Measurements from ENCODE around the gene KCNT1. TPM values are rescaled to one million over a fixed set of nuclear protein-coding genes. Genes with fewer than 3 reads are reported as not detected.
A peak's percentile ranks its signal among the peaks of the same experiment; 100 is the strongest.

Gene KCNT1
- 10 to 100 TPM in 1 of 2 donors, 1 to 10 TPM in 1; 9.5 to 14.7 TPM for total RNA-seq
- 10 to 100 TPM; 17.8 to 24.7 TPM for polyA plus RNA-seq (ENCODE audit: insufficient read length in 2 of 2)
- long read RNA-seq, donor 1, result 0 reads
- long read RNA-seq, donor 2, result 0 reads
- long read RNA-seq, donor 3, result 0 reads
- long read RNA-seq, donor 4, result 0 reads

DNA sequence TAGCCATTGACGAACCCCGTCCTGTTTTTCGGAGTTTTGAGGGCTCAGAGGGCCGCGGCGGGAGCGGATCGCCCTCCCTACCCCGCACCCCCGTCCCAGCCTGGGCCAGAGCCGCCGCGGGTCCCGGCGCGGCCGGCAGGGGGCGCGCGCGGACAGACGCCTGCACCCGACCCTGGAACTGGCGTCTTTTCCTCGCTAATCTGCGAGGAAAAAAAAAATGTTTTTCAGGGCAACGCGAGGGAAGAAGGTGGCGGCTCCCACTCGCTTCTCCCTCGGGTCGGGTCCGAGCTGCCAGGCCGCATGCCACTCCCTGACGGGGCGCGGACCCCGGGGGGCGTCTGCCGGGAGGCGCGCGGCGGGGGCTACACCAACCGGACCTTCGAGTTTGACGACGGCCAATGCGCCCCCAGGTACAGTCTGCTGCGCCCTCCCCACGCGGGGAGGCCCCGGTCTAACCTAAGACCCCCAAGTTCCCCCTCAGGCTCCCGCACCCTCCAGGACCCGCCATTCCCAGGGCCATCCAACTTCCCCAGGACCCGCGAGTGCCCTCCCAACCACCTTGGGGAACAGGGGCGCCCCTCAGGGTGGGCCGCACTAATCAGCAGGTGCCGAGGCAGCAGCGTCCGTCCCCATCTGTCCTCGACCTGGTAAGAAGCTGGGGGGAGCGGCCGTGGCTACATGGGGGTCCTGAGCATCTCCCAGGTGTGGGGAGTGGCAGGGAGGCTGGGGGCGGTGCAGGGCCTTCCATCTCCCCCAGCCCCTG, at the start of gene KCNT1:
TSS of gene KCNT1 (plus strand) at position 227 of the 763 bp plus-strand sequence. CDS start at position 301, 74 bp downstream.
- 10% methylated on average over 63 of the region's 66 CpGs for WGBS (ENCODE audit: insufficient coverage)
- Histone ChIP-seq H3K4me3 (ENCODE audit: low read depth, low read length) (no peak within 1 kb of the TSS), H3K27me3 (ENCODE audit: control insufficient read depth, insufficient read depth, low read length) (peaks cover 19% of the 10 kb centered on the region), H3K4me1 (ENCODE audit: control insufficient read depth, insufficient read depth, low read length) (peaks cover 31% of the 10 kb centered on the region), H3K36me3 (ENCODE audit: control insufficient read depth, insufficient read depth, low read length) (no peaks in the 10 kb centered on the region), H3K27ac (ENCODE audit: low read depth, low read length) (no peak within 1 kb of the TSS), H3K9me3 (ENCODE audit: control insufficient read depth, insufficient read depth, low read length) (no peaks in the 10 kb centered on the region)
- DNase-seq (ENCODE audit: low read depth in 4 of 6, low spot score in 6 of 6), result peak in 4 of 6 donors; percentile 19 to 82 (median 56)

GRCh38 chr9:135655317-135655716, 46.7 kb upstream of the KCNT1 start:
- H3K27me3 ChIP-seq (ENCODE audit: control insufficient read depth, insufficient read depth, low read length), result no peaks in the 10 kb centered on the region
- H3K9me3 ChIP-seq (ENCODE audit: control insufficient read depth, insufficient read depth, low read length), result no peaks in the 10 kb centered on the region
- DNase-seq (ENCODE audit: low read depth in 4 of 6, low spot score in 6 of 6), result no peak
- no peak overlapping the region for H3K4me3 ChIP-seq (ENCODE audit: low read depth, low read length)
- 89% methylated on average over 8 of the region's 8 CpGs for WGBS (ENCODE audit: insufficient coverage)
- H3K4me1 ChIP-seq (ENCODE audit: control insufficient read depth, insufficient read depth, low read length), result no peaks in the 10 kb centered on the region
- no peak overlapping the region for H3K27ac ChIP-seq (ENCODE audit: low read depth, low read length)
- H3K36me3 ChIP-seq (ENCODE audit: control insufficient read depth, insufficient read depth, low read length), result no peaks in the 10 kb centered on the region

DNA sequence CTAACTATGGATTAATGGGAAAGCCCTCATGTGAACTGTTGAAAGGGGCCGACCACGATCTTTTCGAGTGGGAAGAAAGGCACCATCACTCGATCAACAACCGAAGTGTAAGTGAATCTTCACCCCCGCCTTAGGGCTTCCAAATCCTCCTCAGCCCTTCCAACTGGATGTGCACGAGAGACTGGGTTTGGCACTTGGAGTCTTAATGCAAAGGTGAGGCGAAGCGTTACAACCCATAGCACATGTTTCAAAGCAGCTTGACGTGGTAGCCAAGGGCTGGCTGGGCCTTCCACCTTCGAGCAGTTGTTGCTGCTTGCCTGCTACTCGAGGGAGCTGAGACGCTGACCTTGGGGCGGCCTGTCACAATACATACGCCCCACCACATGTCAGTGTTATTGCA, 44.6 kb upstream of the KCNT1 start:
- Histone ChIP-seq H3K27ac (ENCODE audit: low read depth, low read length) (no peak overlapping the region), H3K4me1 (ENCODE audit: control insufficient read depth, insufficient read depth, low read length) (no peaks in the 10 kb centered on the region), H3K27me3 (ENCODE audit: control insufficient read depth, insufficient read depth, low read length) (no peaks in the 10 kb centered on the region), H3K4me3 (ENCODE audit: low read depth, low read length) (no peak overlapping the region), H3K9me3 (ENCODE audit: control insufficient read depth, insufficient read depth, low read length) (no peaks in the 10 kb centered on the region), H3K36me3 (ENCODE audit: control insufficient read depth, insufficient read depth, low read length) (no peaks in the 10 kb centered on the region)
- WGBS (ENCODE audit: insufficient coverage), result 89% methylated on average over 15 of the region's 15 CpGs
- no peak for DNase-seq (ENCODE audit: low read depth in 4 of 6, low spot score in 6 of 6)

GRCh38 chr9:135659252-135659651, 42.7 kb upstream of the KCNT1 start:
- H3K9me3 ChIP-seq (ENCODE audit: control insufficient read depth, insufficient read depth, low read length), result no peaks in the 10 kb centered on the region
- H3K4me3 ChIP-seq (ENCODE audit: low read depth, low read length), result no peak overlapping the region
- H3K27me3 ChIP-seq (ENCODE audit: control insufficient read depth, insufficient read depth, low read length), result no peaks in the 10 kb centered on the region
- DNase-seq (ENCODE audit: low read depth in 4 of 6, low spot score in 6 of 6), result no peak
- no peaks in the 10 kb centered on the region for H3K36me3 ChIP-seq (ENCODE audit: control insufficient read depth, insufficient read depth, low read length)
- H3K4me1 ChIP-seq (ENCODE audit: control insufficient read depth, insufficient read depth, low read length), result peaks cover 8% of the 10 kb centered on the region
- 84% methylated on average over 13 of the region's 13 CpGs for WGBS (ENCODE audit: insufficient coverage)
- H3K27ac ChIP-seq (ENCODE audit: low read depth, low read length), result no peak overlapping the region

DNA sequence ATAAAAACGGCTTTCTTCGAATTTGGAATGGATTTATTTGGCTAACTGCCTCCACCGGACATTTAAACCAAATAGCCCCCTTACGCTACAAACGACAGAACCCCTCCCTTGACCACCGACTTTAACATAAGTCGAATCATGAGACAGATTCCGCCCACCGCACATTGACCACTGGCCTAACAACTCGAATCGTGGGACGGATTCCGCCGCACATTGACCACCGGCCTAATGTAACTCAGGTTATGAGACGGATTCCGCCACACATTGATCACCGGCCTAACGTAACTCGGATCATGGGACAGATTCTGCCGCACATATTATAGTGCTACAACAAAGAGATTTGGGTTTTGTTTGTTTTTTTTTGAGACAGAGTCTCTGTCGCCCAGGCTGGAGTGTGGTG, 41.6 kb upstream of the KCNT1 start:
- no peak overlapping the region for H3K4me3 ChIP-seq (ENCODE audit: low read depth, low read length)
- no peaks in the 10 kb centered on the region for H3K9me3 ChIP-seq (ENCODE audit: control insufficient read depth, insufficient read depth, low read length)
- no peak for DNase-seq (ENCODE audit: low read depth in 4 of 6, low spot score in 6 of 6)
- H3K4me1 ChIP-seq (ENCODE audit: control insufficient read depth, insufficient read depth, low read length), result peaks cover 8% of the 10 kb centered on the region
- WGBS (ENCODE audit: insufficient coverage), result 96% methylated on average over 20 of the region's 22 CpGs
- no peaks in the 10 kb centered on the region for H3K36me3 ChIP-seq (ENCODE audit: control insufficient read depth, insufficient read depth, low read length)
- H3K27ac ChIP-seq (ENCODE audit: low read depth, low read length), result no peak overlapping the region
- no peaks in the 10 kb centered on the region for H3K27me3 ChIP-seq (ENCODE audit: control insufficient read depth, insufficient read depth, low read length)

- Histone ChIP-seq H3K4me1 (ENCODE audit: control insufficient read depth, insufficient read depth, low read length) (peaks cover 8% of the 10 kb centered on the region), H3K27me3 (ENCODE audit: control insufficient read depth, insufficient read depth, low read length) (no peaks in the 10 kb centered on the region), H3K36me3 (ENCODE audit: control insufficient read depth, insufficient read depth, low read length) (no peaks in the 10 kb centered on the region), H3K27ac (ENCODE audit: low read depth, low read length) (no peak overlapping the region), H3K4me3 (ENCODE audit: low read depth, low read length) (no peak overlapping the region), H3K9me3 (ENCODE audit: control insufficient read depth, insufficient read depth, low read length) (no peaks in the 10 kb centered on the region)
- WGBS (ENCODE audit: insufficient coverage), result 44% methylated on average over 14 of the region's 19 CpGs
- DNase-seq (ENCODE audit: low read depth in 4 of 6, low spot score in 6 of 6), result no peak
These were observed 40.0 kb upstream of the KCNT1 start for GRCh38 chr9:135661816-135662560.

- peak in 4 of 6 donors; percentile 6 to 66 (median 16) for DNase-seq (ENCODE audit: low read depth in 4 of 6, low spot score in 6 of 6)
- no peak within 1 kb of the TSS for H3K27ac ChIP-seq (ENCODE audit: low read depth, low read length)
- 58% methylated on average over 21 of the region's 25 CpGs for WGBS (ENCODE audit: insufficient coverage)
These were observed 39.1 kb upstream of the KCNT1 start, which contains the start of gene LCN9 for GRCh38 chr9:135662758-135663450. LCN9 (plus strand) TSS chr9:135663309; CDS start chr9:135663322, 13 bp downstream.

GRCh38 chr9:135663451-135663770, 38.6 kb upstream of the KCNT1 start:
- 65% methylated on average over 3 of the region's 3 CpGs for WGBS (ENCODE audit: insufficient coverage)
- no peaks in the 10 kb centered on the region for H3K9me3 ChIP-seq (ENCODE audit: control insufficient read depth, insufficient read depth, low read length)
- no peak overlapping the region for H3K27ac ChIP-seq (ENCODE audit: low read depth, low read length)
- DNase-seq (ENCODE audit: low read depth in 4 of 6, low spot score in 6 of 6), result no peak
- H3K4me3 ChIP-seq (ENCODE audit: low read depth, low read length), result no peak overlapping the region
- no peaks in the 10 kb centered on the region for H3K27me3 ChIP-seq (ENCODE audit: control insufficient read depth, insufficient read depth, low read length)
- peaks cover 15% of the 10 kb centered on the region for H3K4me1 ChIP-seq (ENCODE audit: control insufficient read depth, insufficient read depth, low read length)
- H3K36me3 ChIP-seq (ENCODE audit: control insufficient read depth, insufficient read depth, low read length), result no peaks in the 10 kb centered on the region

More at GRCh38 chr9:135662758-135663450, 39.1 kb upstream of the KCNT1 start, which contains the start of gene LCN9:
- no peaks in the 10 kb centered on the region for H3K36me3 ChIP-seq (ENCODE audit: control insufficient read depth, insufficient read depth, low read length)
- H3K4me3 ChIP-seq (ENCODE audit: low read depth, low read length), result no peak within 1 kb of the TSS
- H3K4me1 ChIP-seq (ENCODE audit: control insufficient read depth, insufficient read depth, low read length), result peaks cover 15% of the 10 kb centered on the region
- H3K9me3 ChIP-seq (ENCODE audit: control insufficient read depth, insufficient read depth, low read length), result no peaks in the 10 kb centered on the region
- no peaks in the 10 kb centered on the region for H3K27me3 ChIP-seq (ENCODE audit: control insufficient read depth, insufficient read depth, low read length)

GRCh38 chr9:135663857-135664256, 38.1 kb upstream of the KCNT1 start:
- H3K27me3 ChIP-seq (ENCODE audit: control insufficient read depth, insufficient read depth, low read length), result no peaks in the 10 kb centered on the region
- no peak for DNase-seq (ENCODE audit: low read depth in 4 of 6, low spot score in 6 of 6)
- H3K4me1 ChIP-seq (ENCODE audit: control insufficient read depth, insufficient read depth, low read length), result peaks cover 15% of the 10 kb centered on the region
- no peak overlapping the region for H3K4me3 ChIP-seq (ENCODE audit: low read depth, low read length)
- no peaks in the 10 kb centered on the region for H3K9me3 ChIP-seq (ENCODE audit: control insufficient read depth, insufficient read depth, low read length)
- no peaks in the 10 kb centered on the region for H3K36me3 ChIP-seq (ENCODE audit: control insufficient read depth, insufficient read depth, low read length)
- 89% methylated on average over 11 of the region's 12 CpGs for WGBS (ENCODE audit: insufficient coverage)
- no peak overlapping the region for H3K27ac ChIP-seq (ENCODE audit: low read depth, low read length)
